Activated CD4-positive, alpha-beta memory T cell treated with anti-CD3 and anti-CD28 coated beads for 36 hours (primary cell): ENCODE data around the gene ALOX12. TPM values are rescaled to one million over a fixed set of nuclear protein-coding genes. Genes with fewer than 3 reads are reported as not detected.
"Not testable (repeated sequence)": the region's sequence is repeated elsewhere in the genome, so short reads cannot be mapped to it uniquely, and the experiment has no call there.

ENCODE experiments used
- CTCF ChIA-PET: fragments of 350-600 bp; sonication (Branson Sonifier 250); formaldehyde crosslinking; loops from one replicate; lab custom pipeline; 2021; ENCODE audit warnings: antibody characterized with exemption, inconsistent platforms; lab: Charles Lee
- POLR2A ChIA-PET: fragments of 350-600 bp; sonication (Branson Sonifier 250); formaldehyde crosslinking; loops from one replicate; lab custom pipeline; 2021; ENCODE audit warnings: antibody characterized with exemption; lab: Charles Lee
- DNase-seq: peaks from one replicate; pipeline ENCODE4 v3.0.0-alpha.2; 2020
- H3K27ac Mint-ChIP-seq: one replicate; pipeline ENCODE4 v1.8.0; 2021; ENCODE audit warnings: mixed read lengths
- H3K27me3 Mint-ChIP-seq: one replicate; pipeline ENCODE4 v1.8.0; 2021; ENCODE audit warnings: mixed read lengths
- H3K36me3 Mint-ChIP-seq: one replicate; pipeline ENCODE4 v1.8.0; 2021; ENCODE audit warnings: mixed read lengths
- H3K4me1 Mint-ChIP-seq: one replicate; pipeline ENCODE4 v1.8.0; 2021; ENCODE audit warnings: low read depth, mixed read lengths
- H3K4me3 Mint-ChIP-seq: one replicate; pipeline ENCODE4 v1.8.0; 2021; ENCODE audit warnings: mild to moderate bottlenecking, mixed read lengths
- H3K9me3 Mint-ChIP-seq: one replicate; pipeline ENCODE4 v1.8.0; 2021; ENCODE audit warnings: mixed read lengths
- intact Hi-C: fragments of 100-400 bp; cut with micrococcal nuclease; formaldehyde crosslinking; loops from one replicate; pipeline ENCODE4 v1.15.1; 2023
- total RNA-seq, 2 experiments: library from RNA; stranded (reverse); gene quantifications; one replicate each; pipeline ENCODE4 v1.2.3, GENCODE V29; 2021

Gene ALOX12
- total RNA-seq, 2 experiments from 2014 or later: not detected

GRCh38 chr17:7039832-7040231 lies 44.0 kb downstream of the ALOX12 start:
- H3K4me3 Mint-ChIP-seq: no peak overlapping the region
- H3K4me1 Mint-ChIP-seq: peaks cover 40% of the 10 kb centered on the region
- H3K27ac Mint-ChIP-seq: peak overlapping the region; percentile 43
- peaks cover 4% of the 10 kb centered on the region for H3K36me3 Mint-ChIP-seq
- no peaks in the 10 kb centered on the region for H3K27me3 Mint-ChIP-seq
- DNase-seq: no peak
- ChIA-PET POLR2A (interaction anchor here (1.1 kb wide), 1 partner anchor 10 kb away, joined by 3 read pairs; no protein-coding TSS in a partner anchor), CTCF (interaction anchor here (0.9 to 1.3 kb wide), 2 partner anchors 16 to 20 kb away, joined by 3 read pairs; no protein-coding TSS in a partner anchor)
- intact Hi-C loops: no loop called here
- H3K9me3 Mint-ChIP-seq: no peaks in the 10 kb centered on the region

- H3K27ac Mint-ChIP-seq: peak overlapping the region; percentile 66
- ChIA-PET CTCF (interaction anchor here (0.8 to 20.9 kb wide), 5 partner anchors 10 to 136 kb away, joined by 3 to 509 read pairs (median 3); no protein-coding TSS in a partner anchor), POLR2A (no interaction called here)
- no peak for DNase-seq
- no peaks in the 10 kb centered on the region for H3K9me3 Mint-ChIP-seq
- H3K27me3 Mint-ChIP-seq: peaks cover 2% of the 10 kb centered on the region
- intact Hi-C loops: no loop called here
- peaks cover 4% of the 10 kb centered on the region for H3K36me3 Mint-ChIP-seq
- peaks cover 46% of the 10 kb centered on the region for H3K4me1 Mint-ChIP-seq
- peak overlapping the region; percentile 71 for H3K4me3 Mint-ChIP-seq
Measured at GRCh38 chr17:7041607-7042500, 46.0 kb downstream of the ALOX12 start.

GRCh38 chr17:7042501-7043181 lies 46.8 kb downstream of the ALOX12 start:
- POLR2A ChIA-PET: interaction anchor here (2.0 kb wide), 1 partner anchor 91 kb away, joined by 5 read pairs; no protein-coding TSS in a partner anchor
- peak; percentile 70 for DNase-seq
- H3K4me1 Mint-ChIP-seq: peaks cover 49% of the 10 kb centered on the region
- H3K4me3 Mint-ChIP-seq: peak overlapping the region; percentile 71
- peaks cover 2% of the 10 kb centered on the region for H3K27me3 Mint-ChIP-seq
- H3K9me3 Mint-ChIP-seq: no peaks in the 10 kb centered on the region
- H3K27ac Mint-ChIP-seq: peak overlapping the region; percentile 66
- peaks cover 4% of the 10 kb centered on the region for H3K36me3 Mint-ChIP-seq
- CTCF ChIA-PET: interaction anchor here (0.8 to 20.9 kb wide), 5 partner anchors 9 to 135 kb away, joined by 3 to 509 read pairs (median 3); no protein-coding TSS in a partner anchor
- intact Hi-C loops: no loop called here

GRCh38 chr17:7043182-7043496 lies 47.3 kb downstream of the ALOX12 start:
- peak overlapping the region; percentile 71 for H3K4me3 Mint-ChIP-seq
- no peaks in the 10 kb centered on the region for H3K9me3 Mint-ChIP-seq
- CTCF ChIA-PET: interaction anchor here (0.9 to 20.9 kb wide), 2 partner anchors 92 to 134 kb away, joined by 4 to 509 read pairs; no protein-coding TSS in a partner anchor
- H3K36me3 Mint-ChIP-seq: peaks cover 4% of the 10 kb centered on the region
- peaks cover 2% of the 10 kb centered on the region for H3K27me3 Mint-ChIP-seq
- peak overlapping the region; percentile 51 for H3K27ac Mint-ChIP-seq
- POLR2A ChIA-PET: interaction anchor here (0.7 to 2.0 kb wide), 2 partner anchors 7 to 90 kb away, joined by 4 to 5 read pairs; partner anchors contain the start of gene SLC16A13
- intact Hi-C loops: no loop called here
- DNase-seq: no peak
- H3K4me1 Mint-ChIP-seq: peaks cover 50% of the 10 kb centered on the region

- DNase-seq: peak; percentile 63
- Mint-ChIP-seq H3K27me3 (peaks cover 2% of the 10 kb centered on the region), H3K4me3 (peak within 1 kb of the TSS; percentile 71), H3K36me3 (peaks cover 4% of the 10 kb centered on the region), H3K27ac (peak within 1 kb of the TSS; percentile 51), H3K4me1 (peaks cover 46% of the 10 kb centered on the region), H3K9me3 (no peaks in the 10 kb centered on the region)
- intact Hi-C loops: no loop called here
- ChIA-PET POLR2A (interaction anchor here (0.5 to 2.0 kb wide), 3 partner anchors 8 to 262 kb away, joined by 3 to 5 read pairs (median 4); partner anchors contain the start of gene SLC16A13), CTCF (interaction anchor here (0.7 to 20.9 kb wide), 4 partner anchors 20 to 253 kb away, joined by 4 to 509 read pairs (median 22); no protein-coding TSS in a partner anchor)
Measured at GRCh38 chr17:7043497-7044198, 47.8 kb downstream of the ALOX12 start, which contains the start of gene SLC16A11. Gene SLC16A11, minus strand, starts transcription at chr17:7044092. Its CDS starts 579 bp downstream, at chr17:7043513.

GRCh38 chr17:7045492-7046126 lies 49.8 kb downstream of the ALOX12 start:
- DNase-seq: no peak
- Mint-ChIP-seq H3K4me3 (peak overlapping the region; percentile 70), H3K36me3 (no peaks in the 10 kb centered on the region), H3K27ac (peak overlapping the region; percentile 87), H3K9me3 (no peaks in the 10 kb centered on the region), H3K4me1 (peaks cover 45% of the 10 kb centered on the region), H3K27me3 (peaks cover 2% of the 10 kb centered on the region)
- CTCF ChIA-PET: interaction anchor here (0.6 to 20.9 kb wide), 35 partner anchors 8 to 948 kb away, joined by 3 to 509 read pairs (median 6); partner anchors contain the start of genes CLEC10A, DLG4, GABARAP and RNASEK
- POLR2A ChIA-PET: interaction anchor here (0.6 to 3.5 kb wide), 9 partner anchors 10 to 538 kb away, joined by 3 to 26 read pairs (median 4); partner anchors contain the start of genes DLG4, MPDU1 and SLC16A13
- intact Hi-C loops: loop anchor here (1.0 to 2.0 kb wide), 5 partner anchors 77 to 641 kb away; partner anchors contain the start of gene TP53

GRCh38 chr17:7046127-7046724 lies 50.4 kb downstream of the ALOX12 start:
- Mint-ChIP-seq H3K4me1 (peaks cover 45% of the 10 kb centered on the region), H3K4me3 (peak overlapping the region; percentile 70), H3K27me3 (peaks cover 2% of the 10 kb centered on the region), H3K27ac (peak overlapping the region; percentile 87), H3K9me3 (no peaks in the 10 kb centered on the region), H3K36me3 (no peaks in the 10 kb centered on the region)
- peak; percentile 63 for DNase-seq
- intact Hi-C loops: loop anchor here (1.0 to 2.0 kb wide), 5 partner anchors 77 to 641 kb away; partner anchors contain the start of gene TP53
- ChIA-PET POLR2A (interaction anchor here (0.9 to 3.5 kb wide), 8 partner anchors 11 to 538 kb away, joined by 3 to 26 read pairs (median 6); partner anchors contain the start of genes DLG4, MPDU1 and SLC16A13), CTCF (interaction anchor here (0.6 to 20.9 kb wide), 36 partner anchors 8 to 947 kb away, joined by 3 to 509 read pairs (median 6); partner anchors contain the start of genes CLEC10A, DLG4, GABARAP and RNASEK)

GRCh38 chr17:7046725-7047397 lies 51.0 kb downstream of the ALOX12 start:
- DNase-seq: peak; percentile 85
- H3K9me3 Mint-ChIP-seq, H3K36me3 Mint-ChIP-seq, H3K27me3 Mint-ChIP-seq: not testable (repeated sequence)
- Mint-ChIP-seq H3K27ac (peak overlapping the region; percentile 87), H3K4me1 (peaks cover 41% of the 10 kb centered on the region), H3K4me3 (peak overlapping the region; percentile 70)
- ChIA-PET CTCF (interaction anchor here (0.6 to 20.9 kb wide), 27 partner anchors 10 to 640 kb away, joined by 3 to 509 read pairs (median 7); partner anchors contain the start of genes CLEC10A, DLG4, GABARAP and SLC16A13), POLR2A (interaction anchor here (0.9 to 3.5 kb wide), 6 partner anchors 11 to 537 kb away, joined by 3 to 26 read pairs (median 12); partner anchors contain the start of genes DLG4, MPDU1 and SLC16A13)
- intact Hi-C loops: loop anchor here (1.0 to 2.0 kb wide), 8 partner anchors 12 to 640 kb away; partner anchors contain the start of gene TP53

- Mint-ChIP-seq H3K36me3 (no peaks in the 10 kb centered on the region), H3K9me3 (no peaks in the 10 kb centered on the region), H3K27ac (peak overlapping the region; percentile 87), H3K27me3 (peaks cover 2% of the 10 kb centered on the region), H3K4me1 (peaks cover 37% of the 10 kb centered on the region), H3K4me3 (peak overlapping the region; percentile 70)
- ChIA-PET POLR2A (interaction anchor here (0.7 to 3.5 kb wide), 4 partner anchors 12 to 244 kb away, joined by 3 to 21 read pairs (median 13); partner anchors contain the start of gene SLC16A13), CTCF (interaction anchor here (0.7 to 20.9 kb wide), 6 partner anchors 12 to 637 kb away, joined by 3 to 509 read pairs (median 3); partner anchors contain the start of gene SLC16A13)
- intact Hi-C loops: loop anchor here (1.0 to 2.0 kb wide), 6 partner anchors 12 to 639 kb away; partner anchors contain the start of gene TP53
- DNase-seq: peak; percentile 69
Measured at GRCh38 chr17:7047566-7047965, 51.7 kb downstream of the ALOX12 start.
